Myometrial cell (primary cell): ENCODE data around the gene OTUD3. TPM values are rescaled to one million over a fixed set of nuclear protein-coding genes. Genes with fewer than 3 reads are reported as not detected.

Source experiments
- total RNA-seq: library from RNA; depleted of rRNA; stranded (reverse); fragments of >200 nt; gene quantifications from 2 replicates; pipeline ENCODE4 v1.2.3, GENCODE V29; 2015

The OTUD3 gene, protein sequence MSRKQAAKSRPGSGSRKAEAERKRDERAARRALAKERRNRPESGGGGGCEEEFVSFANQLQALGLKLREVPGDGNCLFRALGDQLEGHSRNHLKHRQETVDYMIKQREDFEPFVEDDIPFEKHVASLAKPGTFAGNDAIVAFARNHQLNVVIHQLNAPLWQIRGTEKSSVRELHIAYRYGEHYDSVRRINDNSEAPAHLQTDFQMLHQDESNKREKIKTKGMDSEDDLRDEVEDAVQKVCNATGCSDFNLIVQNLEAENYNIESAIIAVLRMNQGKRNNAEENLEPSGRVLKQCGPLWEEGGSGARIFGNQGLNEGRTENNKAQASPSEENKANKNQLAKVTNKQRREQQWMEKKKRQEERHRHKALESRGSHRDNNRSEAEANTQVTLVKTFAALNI
- total RNA-seq: 0.86 and 1.2 TPM in 2 replicates

DNA sequence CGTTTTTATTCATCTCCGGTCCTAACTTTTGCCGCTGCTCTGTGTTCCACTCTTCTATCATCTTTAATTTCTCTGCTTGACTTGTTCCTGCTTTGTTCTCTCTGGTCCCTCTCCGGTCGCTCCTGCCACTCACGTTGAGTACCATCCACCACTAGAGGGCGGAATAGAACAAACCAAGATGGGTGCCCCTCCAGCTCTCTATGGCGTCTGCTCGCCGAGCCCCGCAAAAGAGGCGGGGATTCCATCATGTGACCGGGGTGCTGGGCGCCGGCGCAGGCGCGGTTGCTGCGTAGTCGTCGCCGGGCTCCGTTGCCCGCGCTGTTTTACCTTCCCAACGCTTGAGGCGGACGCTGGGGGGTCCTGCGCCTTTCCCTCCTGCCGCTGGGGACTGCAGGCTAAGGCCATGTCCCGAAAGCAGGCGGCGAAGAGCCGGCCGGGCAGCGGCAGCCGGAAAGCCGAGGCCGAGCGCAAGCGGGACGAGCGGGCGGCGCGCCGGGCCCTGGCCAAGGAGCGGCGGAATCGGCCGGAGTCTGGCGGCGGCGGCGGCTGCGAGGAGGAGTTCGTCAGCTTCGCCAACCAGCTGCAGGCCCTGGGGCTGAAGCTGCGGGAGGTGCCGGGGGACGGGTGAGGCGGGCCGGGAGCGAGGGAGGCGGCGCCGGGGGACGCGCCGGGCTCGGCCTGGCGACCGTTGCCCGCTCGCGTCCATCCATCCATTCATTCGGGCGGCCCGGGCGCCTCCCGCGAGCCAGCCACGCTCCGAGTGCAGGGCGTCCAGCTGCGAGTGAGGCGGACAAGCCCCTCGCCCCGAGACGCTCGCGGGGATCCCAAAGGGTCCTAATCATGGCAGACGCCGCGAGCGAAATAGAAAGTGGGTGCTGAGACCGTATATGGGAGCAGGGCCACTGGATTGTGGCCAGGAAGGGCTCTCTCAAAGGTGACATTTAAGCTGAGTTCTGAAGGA lies at the start of gene OTUD3:
Gene OTUD3 (plus strand): TSS at position 285 of the 961 bp plus-strand sequence. CDS start 119 bp downstream, at position 404.

DNA sequence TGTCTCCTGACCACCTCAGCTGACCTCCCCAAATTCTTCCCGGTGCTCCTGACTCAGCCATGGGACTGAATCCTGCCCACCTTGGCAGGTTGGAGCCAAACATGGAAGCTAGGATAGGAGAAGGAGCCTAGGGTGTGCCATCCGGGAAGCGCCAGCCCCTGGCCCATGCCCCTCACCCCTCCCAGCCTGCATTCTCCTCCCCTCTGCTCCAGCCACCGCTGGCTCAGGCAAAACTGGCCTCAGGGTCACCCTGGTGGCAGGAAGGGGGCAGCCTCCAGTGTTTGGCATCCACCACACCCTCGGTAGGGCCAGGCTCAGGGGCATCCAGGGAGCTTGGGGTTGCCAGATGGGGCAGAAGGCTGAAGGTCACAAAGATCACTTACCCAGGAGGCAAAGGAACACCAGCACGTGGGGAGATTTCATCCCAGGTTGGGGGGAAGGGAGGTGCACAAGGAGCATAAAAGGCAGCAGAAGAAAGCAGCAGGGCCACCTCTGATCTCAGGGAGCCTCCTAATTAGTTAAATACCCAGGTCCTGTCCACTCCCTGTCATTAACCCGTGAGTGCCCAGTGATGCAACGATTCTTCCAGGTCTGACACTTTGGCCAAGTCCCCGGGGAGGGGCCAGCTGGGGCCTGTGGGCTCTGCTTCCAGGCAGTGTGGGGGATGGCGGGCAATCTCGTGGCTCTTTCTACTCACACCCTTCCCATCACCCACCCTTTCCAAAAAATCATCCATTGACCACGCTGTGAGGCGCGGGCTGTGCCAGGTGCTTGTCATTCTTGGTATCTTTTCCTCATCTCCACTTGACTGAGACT lies 41.1 kb downstream of the OTUD3 start, which contains the start of gene PLA2G2E:
Gene PLA2G2E (minus strand): TSS at position 481 of the 816 bp plus-strand sequence. CDS start 58 bp downstream, at position 423.

Other genes with a start within 250 kb of the OTUD3 start
- 110 and 152 TPM in 2 replicates for gene NBL1, start 238.1 kb upstream of the OTUD3 start, total RNA-seq
- not detected in 2 replicates for gene HTR6, start 217.5 kb upstream of the OTUD3 start, total RNA-seq
- 12.1 and 15.1 TPM in 2 replicates for gene TMCO4, start 82.5 kb upstream of the OTUD3 start, total RNA-seq
- not detected in 2 replicates for gene RNF186, start 67.1 kb upstream of the OTUD3 start, total RNA-seq
- gene PLA2G2E, start 41.2 kb downstream of the OTUD3 start, total RNA-seq: not detected in 2 replicates
- not detected in 2 replicates for gene PLA2G2A, start 97.2 kb downstream of the OTUD3 start, total RNA-seq
- not detected in 2 replicates for gene PLA2G5, start 187.8 kb downstream of the OTUD3 start, total RNA-seq
- gene PLA2G2D, start 237.1 kb downstream of the OTUD3 start, total RNA-seq: not detected in 2 replicates